SKM-1 (cell line): ENCODE results near the gene PRSS57.

Source experiments
- DNase-seq: peaks from one replicate; lab custom pipeline; 2025; ENCODE audit not compliant: unreplicated experiment; lab: John Stamatoyannopoulos, UW

Gene PRSS57

DNA sequence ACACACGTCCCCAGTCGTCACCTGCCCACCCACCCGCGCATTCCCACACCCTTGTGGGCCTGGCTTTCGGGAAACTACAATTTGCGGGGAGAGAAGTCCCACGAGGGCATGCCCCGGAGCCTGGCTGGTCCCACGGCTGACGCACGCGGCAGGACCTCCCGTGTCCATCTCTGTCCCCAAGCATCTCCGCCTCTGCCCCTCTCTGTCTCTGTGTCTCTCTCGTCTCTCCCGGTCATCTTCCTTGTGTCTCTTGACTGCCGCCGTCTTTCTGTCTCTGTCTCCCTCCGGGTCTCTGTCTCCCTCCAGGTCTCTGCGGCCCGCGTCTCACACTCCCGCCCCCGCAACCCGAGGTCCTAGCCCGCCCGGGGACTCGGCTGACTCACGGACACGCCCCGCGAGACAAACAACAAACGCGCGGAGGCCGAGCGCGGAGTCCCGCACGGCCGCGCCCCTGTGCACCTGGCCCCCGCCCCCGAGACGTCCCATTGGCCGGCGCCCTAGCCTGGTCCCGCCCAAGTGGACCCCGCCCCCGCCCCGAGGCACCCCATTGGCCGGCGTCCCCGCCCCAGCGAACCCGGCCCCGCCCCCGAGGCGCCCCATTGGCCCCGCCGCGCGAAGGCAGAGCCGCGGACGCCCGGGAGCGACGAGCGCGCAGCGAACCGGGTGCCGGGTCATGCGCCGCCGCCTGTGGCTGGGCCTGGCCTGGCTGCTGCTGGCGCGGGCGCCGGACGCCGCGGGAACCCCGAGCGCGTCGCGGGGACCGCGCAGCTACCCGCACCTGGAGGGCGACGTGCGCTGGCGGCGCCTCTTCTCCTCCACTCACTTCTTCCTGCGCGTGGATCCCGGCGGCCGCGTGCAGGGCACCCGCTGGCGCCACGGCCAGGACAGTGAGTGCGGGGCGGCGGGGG lies 55.7 kb downstream of the PRSS57 start, which contains the start of gene FGF22:
Gene FGF22, plus strand, starts transcription at position 627 of the 908 bp plus-strand sequence. Its CDS starts 47 bp downstream, at position 674.
- DNase-seq = peak; percentile 46

DNA sequence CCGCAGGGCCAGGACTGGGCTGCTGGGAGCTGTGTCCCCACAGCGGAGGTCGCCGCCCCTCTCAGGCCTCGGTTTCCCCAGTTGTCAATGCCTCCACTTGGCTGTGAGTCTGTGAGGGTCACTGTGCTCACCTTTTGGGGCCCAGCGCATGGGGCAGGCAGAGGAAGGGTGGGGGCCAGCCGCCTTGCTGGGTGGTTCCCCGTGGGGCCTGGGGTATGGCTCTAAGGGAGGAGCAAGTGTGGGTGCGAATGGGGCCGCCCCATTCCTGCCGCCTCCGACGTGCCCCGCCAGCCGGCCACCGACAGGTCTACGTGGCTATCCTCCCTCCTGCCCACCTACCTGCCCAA lies 56.4 kb downstream of the PRSS57 start:
- no peak for DNase-seq
